Neural progenitor cell (in vitro differentiated cells): ENCODE data around the gene CSAG1. TPM values are rescaled to one million over a fixed set of nuclear protein-coding genes. Genes with fewer than 3 reads are reported as not detected.
"Not testable (repeated sequence)": the region's sequence is repeated elsewhere in the genome, so short reads cannot be mapped to it uniquely, and the experiment has no call there.

Experiments used
- DNase-seq: peaks from one replicate; pipeline ENCODE4 v3.0.0-alpha.2; 2016; ENCODE audit warnings: low spot score
- H2AFZ ChIP-seq: fragments of 200-600 bp; sonication (generic); replicated peaks from 2 replicates; pipeline ENCODE4 v1.6.1; 2016; ENCODE audit warnings: antibody characterized with exemption
- H3F3A ChIP-seq: fragments of 200-600 bp; sonication (generic); 2 replicates; pipeline ENCODE4 v1.6.1; 2016; ENCODE audit warnings: antibody characterized with exemption, low read depth
- H3K27ac ChIP-seq: fragments of 200-600 bp; sonication (generic); 2 replicates; pipeline ENCODE4 v1.5.1; 2016; ENCODE audit warnings: mild to moderate bottlenecking
- H3K27me3 ChIP-seq: fragments of 200-600 bp; sonication (generic); 2 replicates; pipeline ENCODE4 v1.6.1; 2016; ENCODE audit warnings: mild to moderate bottlenecking, moderate library complexity
- H3K36me3 ChIP-seq: fragments of 200-600 bp; sonication (generic); 2 replicates; pipeline ENCODE4 v1.5.1; 2016
- H3K4me1 ChIP-seq: fragments of 200-600 bp; sonication (generic); 2 replicates; pipeline ENCODE4 v1.6.1; 2016; ENCODE audit warnings: mixed run types
- H3K4me2 ChIP-seq: fragments of 200-600 bp; sonication (generic); 2 replicates; pipeline ENCODE4 v1.6.1; 2016
- H3K4me3 ChIP-seq: fragments of 200-600 bp; sonication (generic); 2 replicates; pipeline ENCODE4 v1.5.1; 2016
- H3K79me2 ChIP-seq: fragments of 200-600 bp; sonication (generic); 2 replicates; pipeline ENCODE4 v1.6.1; 2016; ENCODE audit warnings: low read depth
- H3K9ac ChIP-seq: fragments of 200-600 bp; sonication (generic); 2 replicates; pipeline ENCODE4 v1.6.1; 2016
- H3K9me3 ChIP-seq: fragments of 200-600 bp; sonication (generic); 2 replicates; pipeline ENCODE4 v1.5.1; 2016; ENCODE audit warnings: low read depth
- H4K20me1 ChIP-seq: fragments of 200-600 bp; sonication (generic); 2 replicates; pipeline ENCODE4 v1.6.1; 2016; ENCODE audit warnings: low read depth
- H3K27ac Mint-ChIP-seq: 3 replicates; pipeline ENCODE4 v1.8.0; 2021; ENCODE audit warnings: mixed read lengths
- H3K27me3 Mint-ChIP-seq: 2 replicates; pipeline ENCODE4 v1.8.0; 2022; ENCODE audit warnings: low read depth, mild to moderate bottlenecking, inconsistent platforms, moderate library complexity, mixed read lengths; ENCODE audit not compliant: insufficient read depth
- H3K36me3 Mint-ChIP-seq: 3 replicates; pipeline ENCODE4 v1.8.0; 2021; ENCODE audit warnings: mixed read lengths
- H3K4me1 Mint-ChIP-seq: 3 replicates; pipeline ENCODE4 v1.8.0; 2021; ENCODE audit warnings: mixed read lengths
- H3K4me3 Mint-ChIP-seq: 3 replicates; pipeline ENCODE4 v1.8.0; 2021; ENCODE audit warnings: mild to moderate bottlenecking, moderate library complexity, mixed read lengths
- H3K9me3 Mint-ChIP-seq: 3 replicates; pipeline ENCODE4 v1.8.0; 2020; ENCODE audit warnings: mixed read lengths
- CTCF ChIP-seq: fragments of 200-600 bp; sonication (generic); IDR thresholded peaks from 2 replicates; pipeline ENCODE4 v1.5.1; 2017; ENCODE audit warnings: antibody characterized with exemption, mild to moderate bottlenecking
- EZH2 ChIP-seq: fragments of 200-600 bp; sonication (generic); IDR thresholded peaks from 2 replicates; pipeline ENCODE4 v1.6.1; 2017; ENCODE audit warnings: antibody characterized with exemption, mild to moderate bottlenecking, moderate library complexity
- EZH2phosphoT487 ChIP-seq: fragments of 200-600 bp; sonication (generic); IDR thresholded peaks from 2 replicates; pipeline ENCODE4 v1.6.1; 2017; ENCODE audit warnings: antibody characterized with exemption
- total RNA-seq: library from RNA; depleted of rRNA; stranded (reverse); fragments of >200 nt; gene quantifications from 2 replicates; pipeline ENCODE4 v1.2.3, GENCODE V29; 2015; ENCODE audit warnings: low replicate concordance

The CSAG1 gene, protein sequence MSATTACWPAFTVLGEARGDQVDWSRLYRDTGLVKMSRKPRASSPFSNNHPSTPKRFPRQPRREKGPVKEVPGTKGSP
- not detected in 2 replicates for total RNA-seq

- Histone ChIP-seq H3K27me3 (no peaks in the 10 kb centered on the region), H3K4me1 (no peaks in the 10 kb centered on the region), H3K4me3 (no peak within 1 kb of the TSS), H3K9me3 (no peaks in the 10 kb centered on the region), H3F3A (no peaks in the 10 kb centered on the region), H2AFZ (no peak within 1 kb of the TSS), H4K20me1 (no peaks in the 10 kb centered on the region), H3K79me2 (no peaks in the 10 kb centered on the region), H3K9ac (no peak within 1 kb of the TSS), H3K36me3 (no peaks in the 10 kb centered on the region), H3K4me2 (no peak within 1 kb of the TSS), H3K27ac (no peak within 1 kb of the TSS)
- Mint-ChIP-seq H3K9me3 (peaks cover 11% of the 10 kb centered on the region), H3K36me3 (no peaks in the 10 kb centered on the region), H3K27ac (no peak within 1 kb of the TSS), H3K4me3 (no peak within 1 kb of the TSS), H3K4me1 (no peaks in the 10 kb centered on the region), H3K27me3 (no peaks in the 10 kb centered on the region)
- TF ChIP-seq CTCF (no peak), EZH2 (no peak), EZH2phosphoT487 (no peak)
- DNase-seq, result no peak
Measured at GRCh38 chrX:152733261-152733975, at the start of gene CSAG1, which contains the start of gene MAGEA12. Gene CSAG1 (minus strand): TSS chrX:152733721. CDS start chrX:152732460, 1,261 bp downstream. Gene MAGEA12 (plus strand): TSS chrX:152733757. CDS start chrX:152736162, 2,405 bp downstream.

GRCh38 chrX:152769549-152770289 lies 36.2 kb upstream of the CSAG1 start, which contains the start of gene MAGEA6:
Gene MAGEA6 (minus strand): TSS chrX:152769689. CDS start chrX:152767650, 2,039 bp downstream.
- H4K20me1 ChIP-seq, H3K4me2 ChIP-seq, H3K36me3 Mint-ChIP-seq: not testable (repeated sequence)

GRCh38 chrX:152766562-152766961 lies 33.0 kb upstream of the CSAG1 start:
- H3K27me3 ChIP-seq, DNase-seq, H4K20me1 ChIP-seq, H3K4me3 Mint-ChIP-seq, H3K4me1 Mint-ChIP-seq, H2AFZ ChIP-seq, H3F3A ChIP-seq, H3K9ac ChIP-seq, H3K4me2 ChIP-seq, H3K27ac ChIP-seq, H3K4me3 ChIP-seq, H3K36me3 ChIP-seq, H3K9me3 Mint-ChIP-seq, H3K4me1 ChIP-seq, H3K27ac Mint-ChIP-seq, H3K27me3 Mint-ChIP-seq, H3K9me3 ChIP-seq, H3K79me2 ChIP-seq, H3K36me3 Mint-ChIP-seq: not testable (repeated sequence)

More at GRCh38 chrX:152769549-152770289, 36.2 kb upstream of the CSAG1 start, which contains the start of gene MAGEA6:
- H3K27ac ChIP-seq, H3K27me3 ChIP-seq, DNase-seq, H3K9me3 Mint-ChIP-seq, H3K27ac Mint-ChIP-seq, H3K9ac ChIP-seq, H3K9me3 ChIP-seq, H3K4me1 Mint-ChIP-seq, H2AFZ ChIP-seq, H3K36me3 ChIP-seq, H3F3A ChIP-seq, H3K27me3 Mint-ChIP-seq, H3K4me1 ChIP-seq, H3K4me3 Mint-ChIP-seq, H3K4me3 ChIP-seq, H3K79me2 ChIP-seq: not testable (repeated sequence)

GRCh38 chrX:152761582-152761981 lies 28.1 kb upstream of the CSAG1 start:
- H3K36me3 ChIP-seq, H3K27me3 Mint-ChIP-seq, DNase-seq, H2AFZ ChIP-seq, H3K36me3 Mint-ChIP-seq, H3K4me3 Mint-ChIP-seq, H3K27me3 ChIP-seq, H3K27ac ChIP-seq, H3K9ac ChIP-seq, H3K9me3 ChIP-seq, H3K4me2 ChIP-seq, H3K4me3 ChIP-seq, H3K27ac Mint-ChIP-seq, H3F3A ChIP-seq, H4K20me1 ChIP-seq, H3K4me1 Mint-ChIP-seq, H3K4me1 ChIP-seq, H3K9me3 Mint-ChIP-seq, H3K79me2 ChIP-seq: not testable (repeated sequence)

DNA sequence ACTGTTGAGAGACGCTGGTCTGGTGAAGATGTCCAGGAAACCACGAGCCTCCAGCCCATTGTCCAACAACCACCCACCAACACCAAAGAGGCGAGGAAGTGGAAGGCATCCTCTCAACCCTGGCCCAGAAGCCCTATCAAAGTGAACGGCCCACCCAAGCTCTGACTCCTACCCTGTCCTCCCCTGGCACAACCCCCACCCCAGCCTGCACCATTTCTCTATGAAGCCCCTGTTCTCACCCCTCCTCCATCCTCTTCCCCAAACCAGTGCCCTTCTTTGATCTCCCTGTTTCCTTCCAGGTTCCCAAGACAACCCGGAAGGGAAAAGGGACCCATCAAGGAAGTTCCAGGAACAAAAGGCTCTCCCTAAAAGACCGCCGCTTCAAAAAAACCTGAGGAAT lies 26.0 kb upstream of the CSAG1 start:
- not testable (repeated sequence) for H3K4me1 ChIP-seq, H3F3A ChIP-seq, H3K4me3 Mint-ChIP-seq, H3K9me3 Mint-ChIP-seq, H3K27me3 ChIP-seq, H3K4me3 ChIP-seq, DNase-seq, H3K79me2 ChIP-seq, H3K4me2 ChIP-seq, H3K27ac Mint-ChIP-seq, H3K27ac ChIP-seq, H3K9me3 ChIP-seq, H3K4me1 Mint-ChIP-seq, H3K9ac ChIP-seq, H4K20me1 ChIP-seq, H3K27me3 Mint-ChIP-seq, H2AFZ ChIP-seq, H3K36me3 ChIP-seq, H3K36me3 Mint-ChIP-seq

DNA sequence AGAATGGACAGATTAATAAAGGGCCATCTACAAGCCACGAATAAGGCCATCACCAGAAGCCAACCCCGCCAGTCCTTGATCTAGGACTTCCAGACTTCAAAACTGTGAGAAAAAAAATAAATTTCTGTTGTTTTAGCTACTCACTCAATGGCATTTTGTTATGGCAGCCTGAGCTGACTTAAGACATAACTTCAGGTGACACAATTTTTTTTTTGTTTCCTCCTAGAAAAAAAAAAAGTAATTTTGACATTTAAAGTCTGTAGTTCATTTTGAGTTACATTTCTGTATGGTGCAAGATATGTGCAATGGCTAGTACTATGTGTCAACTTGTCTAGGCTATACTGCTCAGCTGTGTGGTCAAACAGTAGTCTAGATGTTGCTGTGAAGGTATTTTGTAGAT lies 25.4 kb upstream of the CSAG1 start, which contains the start of gene CSAG3:
CSAG3 (plus strand) TSS at position 301 of the 400 bp plus-strand sequence.
- not testable (repeated sequence) for DNase-seq, H3K4me3 Mint-ChIP-seq, H3F3A ChIP-seq, H3K9ac ChIP-seq, H3K27me3 ChIP-seq, H3K27ac Mint-ChIP-seq, H3K36me3 Mint-ChIP-seq, H3K27ac ChIP-seq, H3K9me3 ChIP-seq, H3K9me3 Mint-ChIP-seq, H3K4me3 ChIP-seq, H3K4me2 ChIP-seq, H3K4me1 ChIP-seq, H3K36me3 ChIP-seq, H3K4me1 Mint-ChIP-seq, H3K79me2 ChIP-seq, H2AFZ ChIP-seq, H4K20me1 ChIP-seq, H3K27me3 Mint-ChIP-seq

DNA sequence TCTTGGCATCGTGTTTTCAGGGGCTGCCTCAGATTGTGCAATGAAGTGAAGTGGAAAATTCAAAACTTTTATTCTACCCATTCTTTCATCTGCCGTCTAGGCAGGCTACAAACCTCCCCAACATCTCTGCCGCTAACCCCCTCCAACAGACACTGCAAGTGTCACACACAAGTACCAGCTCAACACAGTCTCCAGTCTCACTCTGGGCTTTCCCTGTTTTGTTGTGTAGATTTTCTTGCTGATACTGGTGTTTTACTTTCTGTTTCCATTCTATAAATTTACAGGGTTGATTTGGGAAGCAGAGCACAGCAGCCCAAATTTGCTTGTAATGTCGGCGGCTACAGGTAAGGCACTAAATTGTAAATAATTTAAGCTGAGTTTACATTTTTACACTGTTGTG lies 21.4 kb upstream of the CSAG1 start:
- not testable (repeated sequence) for H3F3A ChIP-seq, H3K4me3 Mint-ChIP-seq, H3K36me3 Mint-ChIP-seq, H3K27me3 Mint-ChIP-seq, H3K79me2 ChIP-seq, H3K9me3 ChIP-seq, H3K27ac Mint-ChIP-seq, H3K27me3 ChIP-seq, H3K27ac ChIP-seq, H4K20me1 ChIP-seq, H3K36me3 ChIP-seq, DNase-seq, H3K9me3 Mint-ChIP-seq, H3K9ac ChIP-seq, H3K4me1 Mint-ChIP-seq, H3K4me1 ChIP-seq, H2AFZ ChIP-seq, H3K4me2 ChIP-seq, H3K4me3 ChIP-seq
